Fibroblast of pulmonary artery (primary cell): ENCODE data around the gene CRHR1.

Source experiments
- DNase-seq: peaks from one replicate; pipeline ENCODE4 v3.0.0-alpha.2; 2010; ENCODE audit warnings: low read depth
- H3K4me3 ChIP-seq: replicated peaks from 2 replicates; pipeline ENCODE4 v1.5.1; 2011; ENCODE audit warnings: low read depth, mild to moderate bottlenecking, control low read depth, low read length, moderate library complexity
- CTCF ChIP-seq: IDR thresholded peaks from 2 replicates; pipeline ENCODE4 v1.5.1; 2011; ENCODE audit warnings: mild to moderate bottlenecking, control low read depth, low read length, inconsistent platforms; ENCODE audit errors: missing control alignments

Gene CRHR1

GRCh38 chr17:45825792-45826191, 41.7 kb downstream of the CRHR1 start:
- H3K4me3 ChIP-seq = no peak overlapping the region
- DNase-seq = no peak
- no peak for TF ChIP-seq CTCF

- no peak for DNase-seq
- TF ChIP-seq CTCF = no peak
- H3K4me3 ChIP-seq = no peak overlapping the region
These were observed 42.9 kb downstream of the CRHR1 start for GRCh38 chr17:45826919-45827588.

- no peak overlapping the region for H3K4me3 ChIP-seq
- DNase-seq = no peak
- no peak for TF ChIP-seq CTCF
These were observed 44.1 kb downstream of the CRHR1 start for GRCh38 chr17:45828171-45828570.

- H3K4me3 ChIP-seq = no peak overlapping the region
- DNase-seq = no peak
- no peak for TF ChIP-seq CTCF
These were observed 44.5 kb downstream of the CRHR1 start for GRCh38 chr17:45828582-45829133.

- DNase-seq = no peak
- H3K4me3 ChIP-seq = no peak overlapping the region
- no peak for TF ChIP-seq CTCF
These were observed 49.8 kb downstream of the CRHR1 start for GRCh38 chr17:45833920-45834319.

GRCh38 chr17:45834471-45835396, 50.6 kb downstream of the CRHR1 start:
- DNase-seq = no peak
- no peak for TF ChIP-seq CTCF
- H3K4me3 ChIP-seq = no peak overlapping the region
